ENCODE measurements around the gene PPP1R3E.

Gene PPP1R3E

GRCh38 chr14:23249824-23250223 lies 52.8 kb downstream of the PPP1R3E start:
- DNase-seq (ENCODE audit: low read depth in 2 of 2, low spot score in 1 of 2): no peak

DNA sequence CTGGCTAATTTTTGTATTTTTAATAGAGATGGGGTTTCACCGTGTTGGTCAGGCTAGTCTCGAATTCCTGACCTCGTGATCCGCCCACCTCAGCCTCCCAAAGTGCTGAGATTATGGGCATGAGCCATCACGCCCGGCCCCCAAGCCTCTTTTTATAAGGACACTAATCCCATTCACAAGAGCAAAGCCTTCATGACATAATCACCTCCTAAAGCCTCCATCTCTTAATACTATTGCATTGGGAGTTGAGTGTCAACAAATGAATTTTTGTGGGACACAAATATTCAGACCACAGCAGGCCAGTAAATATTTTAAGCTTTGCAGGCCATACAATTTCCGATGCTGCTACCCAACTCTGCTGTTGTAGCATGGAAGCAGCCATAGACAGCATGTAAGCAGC lies 54.1 kb downstream of the PPP1R3E start:
- no peak for DNase-seq (ENCODE audit: low read depth in 2 of 2, low spot score in 1 of 2)
